ENCODE measurements around the gene MARS1.
A peak's percentile ranks its signal among the peaks of the same experiment; 100 is the strongest.

MARS1 gene

GRCh38 chr12:57448669-57449068 is 39.2 kb upstream of the MARS1 start:
- H3K4me3 ChIP-seq, result no peak overlapping the region
- DNase-seq (ENCODE audit: low read depth, low spot score), result no peak
- no peaks in the 10 kb centered on the region for H3K36me3 ChIP-seq (ENCODE audit: insufficient read depth, low read length)
- no peak overlapping the region for H3K27ac ChIP-seq
- H3K9ac ChIP-seq (ENCODE audit: insufficient read length), result no peak overlapping the region
- H3K9me3 ChIP-seq (ENCODE audit: low read depth, low read length), result no peaks in the 10 kb centered on the region
- TF ChIP-seq EZH2 (IDR thresholded peaks at IDR 0.05) (no peak), FOXP2 (optimal IDR thresholded peaks at IDR 0.05; ENCODE audit: control extremely low read depth, extremely low read length, insufficient read depth) (no peak)

GRCh38 chr12:57449375-57449774 is 38.5 kb upstream of the MARS1 start:
- DNase-seq (ENCODE audit: low read depth, low spot score), result no peak
- no peak overlapping the region for H3K27ac ChIP-seq
- H3K36me3 ChIP-seq (ENCODE audit: insufficient read depth, low read length), result no peaks in the 10 kb centered on the region
- no peak for TF ChIP-seq FOXP2 (optimal IDR thresholded peaks at IDR 0.05; ENCODE audit: control extremely low read depth, extremely low read length, insufficient read depth)
- TF ChIP-seq POLR2AphosphoS5 (IDR thresholded peaks at IDR 0.05; ENCODE audit: borderline replicate concordance, low read depth, low read length), result no peak
- no peak for TF ChIP-seq EZH2 (IDR thresholded peaks at IDR 0.05)
- no peak overlapping the region for H3K9ac ChIP-seq (ENCODE audit: insufficient read length)
- no peaks in the 10 kb centered on the region for H3K9me3 ChIP-seq (ENCODE audit: low read depth, low read length)
- no peak overlapping the region for H3K4me3 ChIP-seq

GRCh38 chr12:57450057-57450456 is 37.8 kb upstream of the MARS1 start:
- Histone ChIP-seq H3K9ac (ENCODE audit: insufficient read length) (no peak overlapping the region), H3K27ac (no peak overlapping the region), H3K9me3 (ENCODE audit: low read depth, low read length) (no peaks in the 10 kb centered on the region), H3K36me3 (ENCODE audit: insufficient read depth, low read length) (no peaks in the 10 kb centered on the region), H3K4me3 (no peak overlapping the region)
- TF ChIP-seq EZH2 (IDR thresholded peaks at IDR 0.05), result no peak
- no peak for TF ChIP-seq POLR2AphosphoS5 (IDR thresholded peaks at IDR 0.05; ENCODE audit: borderline replicate concordance, low read depth, low read length)
- no peak for TF ChIP-seq FOXP2 (optimal IDR thresholded peaks at IDR 0.05; ENCODE audit: control extremely low read depth, extremely low read length, insufficient read depth)
- DNase-seq (ENCODE audit: low read depth, low spot score), result no peak

- no peak for TF ChIP-seq POLR2AphosphoS5 (IDR thresholded peaks at IDR 0.05; ENCODE audit: borderline replicate concordance, low read depth, low read length)
- no peak for TF ChIP-seq EZH2 (IDR thresholded peaks at IDR 0.05)
- no peak overlapping the region for H3K27ac ChIP-seq
- no peak overlapping the region for H3K4me3 ChIP-seq
- no peak for DNase-seq (ENCODE audit: low read depth, low spot score)
- H3K36me3 ChIP-seq (ENCODE audit: insufficient read depth, low read length), result no peaks in the 10 kb centered on the region
- H3K9me3 ChIP-seq (ENCODE audit: low read depth, low read length), result no peaks in the 10 kb centered on the region
- no peak overlapping the region for H3K9ac ChIP-seq (ENCODE audit: insufficient read length)
Measured at GRCh38 chr12:57451233-57451778, 36.6 kb upstream of the MARS1 start.

- no peak overlapping the region for H3K9ac ChIP-seq (ENCODE audit: insufficient read length)
- H3K9me3 ChIP-seq (ENCODE audit: low read depth, low read length), result no peaks in the 10 kb centered on the region
- DNase-seq (ENCODE audit: low read depth, low spot score), result no peak
- H3K4me3 ChIP-seq, result no peak overlapping the region
- H3K27ac ChIP-seq, result no peak overlapping the region
- TF ChIP-seq POLR2AphosphoS5 (IDR thresholded peaks at IDR 0.05; ENCODE audit: borderline replicate concordance, low read depth, low read length) (no peak), FOXP2 (optimal IDR thresholded peaks at IDR 0.05; ENCODE audit: control extremely low read depth, extremely low read length, insufficient read depth) (no peak), EZH2 (IDR thresholded peaks at IDR 0.05) (no peak)
- no peaks in the 10 kb centered on the region for H3K36me3 ChIP-seq (ENCODE audit: insufficient read depth, low read length)
Measured at GRCh38 chr12:57452181-57452936, 35.5 kb upstream of the MARS1 start.

- H3K27ac ChIP-seq, result no peak overlapping the region
- H3K36me3 ChIP-seq (ENCODE audit: insufficient read depth, low read length), result no peaks in the 10 kb centered on the region
- no peak overlapping the region for H3K9ac ChIP-seq (ENCODE audit: insufficient read length)
- no peak overlapping the region for H3K4me3 ChIP-seq
- no peaks in the 10 kb centered on the region for H3K9me3 ChIP-seq (ENCODE audit: low read depth, low read length)
- TF ChIP-seq POLR2AphosphoS5 (IDR thresholded peaks at IDR 0.05; ENCODE audit: borderline replicate concordance, low read depth, low read length), result no peak
- TF ChIP-seq EZH2 (IDR thresholded peaks at IDR 0.05), result no peak
- TF ChIP-seq FOXP2 (optimal IDR thresholded peaks at IDR 0.05; ENCODE audit: control extremely low read depth, extremely low read length, insufficient read depth), result no peak
- no peak for DNase-seq (ENCODE audit: low read depth, low spot score)
Measured at GRCh38 chr12:57452937-57453509, 34.8 kb upstream of the MARS1 start.

GRCh38 chr12:57454213-57454565 is 33.7 kb upstream of the MARS1 start:
- H3K27ac ChIP-seq, result peak overlapping the region; percentile 26; the same call in 1 of the 2 replicates
- no peak overlapping the region for H3K4me3 ChIP-seq
- TF ChIP-seq EZH2 (IDR thresholded peaks at IDR 0.05) (no peak), POLR2AphosphoS5 (IDR thresholded peaks at IDR 0.05; ENCODE audit: borderline replicate concordance, low read depth, low read length) (no peak), FOXP2 (optimal IDR thresholded peaks at IDR 0.05; ENCODE audit: control extremely low read depth, extremely low read length, insufficient read depth) (no peak)
- peak overlapping the region; percentile 51 for H3K9ac ChIP-seq (ENCODE audit: insufficient read length)
- no peaks in the 10 kb centered on the region for H3K9me3 ChIP-seq (ENCODE audit: low read depth, low read length)
- no peak for DNase-seq (ENCODE audit: low read depth, low spot score)
- H3K36me3 ChIP-seq (ENCODE audit: insufficient read depth, low read length), result no peaks in the 10 kb centered on the region

- TF ChIP-seq POLR2AphosphoS5 (IDR thresholded peaks at IDR 0.05; ENCODE audit: borderline replicate concordance, low read depth, low read length) (no peak), FOXP2 (optimal IDR thresholded peaks at IDR 0.05; ENCODE audit: control extremely low read depth, extremely low read length, insufficient read depth) (no peak), EZH2 (IDR thresholded peaks at IDR 0.05) (no peak)
- Histone ChIP-seq H3K4me3 (no peak within 1 kb of the TSS), H3K9me3 (ENCODE audit: low read depth, low read length) (no peaks in the 10 kb centered on the region), H3K27ac (peak within 1 kb of the TSS; percentile 26; the same call in 1 of the 2 replicates), H3K9ac (ENCODE audit: insufficient read length) (peak within 1 kb of the TSS; percentile 51), H3K36me3 (ENCODE audit: insufficient read depth, low read length) (no peaks in the 10 kb centered on the region)
- DNase-seq (ENCODE audit: low read depth, low spot score), result no peak
Measured at GRCh38 chr12:57454566-57455373, 33.1 kb upstream of the MARS1 start, which contains the start of gene INHBE. Gene INHBE, plus strand, starts transcription at chr12:57455307. Its CDS starts 230 bp downstream, at chr12:57455537.

Measured in SK-N-MC (cell line).